Measurements from ENCODE around the gene NUP188. TPM values are rescaled to one million over a fixed set of nuclear protein-coding genes. Genes with fewer than 3 reads are reported as not detected.

The NUP188 gene
- total and polyA plus RNA-seq, 2 of the 4 experiments (the other 2 are of a cell fraction), result 53.0 to 59.1 TPM

GRCh38 chr9:128912270-128912853, 35.1 kb upstream of the NUP188 start:
- ChIA-PET POLR2A (ENCODE audit: unreplicated experiment) (no interaction called here), CTCF (no interaction called here)
- DNase-seq (peak; percentile 94), ATAC-seq (ENCODE audit: low read depth) (peak; percentile 65)
- H3K4ac ChIP-seq (ENCODE audit: low read depth, low read length), result peak overlapping the region; percentile 99
- no peaks in the 10 kb centered on the region; the same call in none of the 2 replicates for H4K20me1 ChIP-seq (ENCODE audit: insufficient read depth, low read length)
- H2BK20ac ChIP-seq (ENCODE audit: low read depth, low read length), result peak overlapping the region; percentile 98
- H2BK15ac ChIP-seq (ENCODE audit: low read depth, low read length), result peak overlapping the region; percentile 99; the same call in 2 of the 3 replicates
- H4K5ac ChIP-seq (ENCODE audit: low read depth, low read length), result peak overlapping the region; percentile 89
- H2AK5ac ChIP-seq (ENCODE audit: low read depth, low read length), result peak overlapping the region; percentile 100
- peak overlapping the region; percentile 99 for H3K14ac ChIP-seq (replicated peaks; ENCODE audit: low read depth, low read length)
- H3K18ac ChIP-seq (ENCODE audit: low read depth, low read length), result peak overlapping the region; percentile 89
- intact Hi-C loops (cut with micrococcal nuclease), result no loop called here
- peak overlapping the region; percentile 91 for H3K56ac ChIP-seq (ENCODE audit: extremely low read depth, insufficient read depth, low read length)
- H3K27ac ChIP-seq (ENCODE audit: insufficient read depth, low read length), result peak overlapping the region; percentile 88
- peaks cover 30% of the 10 kb centered on the region for H3K4me1 ChIP-seq (ENCODE audit: control insufficient read depth, insufficient read depth, low read length)
- TF ChIP-seq, protein P1, sequence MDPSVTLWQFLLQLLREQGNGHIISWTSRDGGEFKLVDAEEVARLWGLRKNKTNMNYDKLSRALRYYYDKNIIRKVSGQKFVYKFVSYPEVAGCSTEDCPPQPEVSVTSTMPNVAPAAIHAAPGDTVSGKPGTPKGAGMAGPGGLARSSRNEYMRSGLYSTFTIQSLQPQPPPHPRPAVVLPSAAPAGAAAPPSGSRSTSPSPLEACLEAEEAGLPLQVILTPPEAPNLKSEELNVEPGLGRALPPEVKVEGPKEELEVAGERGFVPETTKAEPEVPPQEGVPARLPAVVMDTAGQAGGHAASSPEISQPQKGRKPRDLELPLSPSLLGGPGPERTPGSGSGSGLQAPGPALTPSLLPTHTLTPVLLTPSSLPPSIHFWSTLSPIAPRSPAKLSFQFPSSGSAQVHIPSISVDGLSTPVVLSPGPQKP (IDR thresholded peaks at IDR 0.05; ENCODE audit: borderline replicate concordance, low read depth, low read length), result no peak
- TF ChIP-seq NFE2L2 (IDR thresholded peaks at IDR 0.05; ENCODE audit: low read depth, low read length) (peak; percentile 27; the same call in 1 of the 2 replicates), FOS (IDR thresholded peaks at IDR 0.05; ENCODE audit: low read depth, low read length) (peak; percentile 76), MXI1 (IDR thresholded peaks at IDR 0.05; ENCODE audit: borderline replicate concordance, low read depth, low read length) (no peak), MAZ (IDR thresholded peaks at IDR 0.05; ENCODE audit: borderline replicate concordance, low read depth, low read length) (peak; percentile 66; the same call in 1 of the 2 replicates), BHLHE40 (IDR thresholded peaks at IDR 0.05; ENCODE audit: low read depth, low read length) (peak; percentile 71), MAFK (IDR thresholded peaks at IDR 0.05; ENCODE audit: low read depth, low read length) (peak; percentile 60; the same call in 1 of the 2 replicates)
- BruUV-seq (replicated peaks), result no TSS peak
- peaks cover 35 to 95% of the 10 kb centered on the region in 2 experiments; a peak in 3 of 4 replicates for H3K79me1 ChIP-seq (ENCODE audit: low read depth in 1 of 2, low read length in 2 of 2)
- H3K9me3 ChIP-seq (ENCODE audit: control insufficient read depth, insufficient read depth, low read length), result no peaks in the 10 kb centered on the region
- no peaks in the 10 kb centered on the region for H3K27me3 ChIP-seq (ENCODE audit: control insufficient read depth, insufficient read depth, low read length)
- H4K91ac ChIP-seq (ENCODE audit: insufficient read depth, low read depth, low read length), result peak overlapping the region; percentile 99
- peak overlapping the region; percentile 99 for H2BK5ac ChIP-seq (ENCODE audit: low read depth, low read length, poor library complexity, severe bottlenecking)
- H3K4me3 ChIP-seq (ENCODE audit: insufficient read depth, low read depth, low read length), result no peak overlapping the region
- H3K36me3 ChIP-seq (ENCODE audit: control insufficient read depth, insufficient read depth, low read length), result peaks cover 43% of the 10 kb centered on the region
- H2AK9ac ChIP-seq (replicated peaks; ENCODE audit: low read depth, low read length, poor library complexity), result peak overlapping the region; percentile 99
- peak overlapping the region; percentile 54 for H3K4me2 ChIP-seq (ENCODE audit: low read depth, low read length)
- peak overlapping the region; percentile 99 for H2BK120ac ChIP-seq (ENCODE audit: low read depth, low read length)
- no peak overlapping the region for H3K9ac ChIP-seq (ENCODE audit: low read depth, low read length)
- in situ Hi-C loops (cut with MboI; ENCODE audit: low sequenced_read_pairs), result no loop called here
- peak overlapping the region; percentile 90 to 94 for H4K8ac ChIP-seq (ENCODE audit: low read depth in 2 of 2, low read length in 2 of 2)
- dilution Hi-C loops (cut with HindIII; ENCODE audit: low sequenced_read_pairs, unreplicated experiment), result no loop called here
- peak overlapping the region; percentile 95 for H3K23ac ChIP-seq (ENCODE audit: low read depth, low read length)
- H3K9me1 ChIP-seq (ENCODE audit: insufficient read depth, low read length), result peaks cover 38% of the 10 kb centered on the region
- peak overlapping the region; percentile 61 for H2AFZ ChIP-seq (replicated peaks; ENCODE audit: low read length, poor library complexity)
- 48% methylated on average over 13 of the region's 15 CpGs; no CpG with 5 or more reads in 1 of the 2 experiments for WGBS, 2 experiments (ENCODE audit: extremely low coverage in 2 of 2, insufficient read length in 1 of 2)
